ENCODE data around the gene HMX1.

HMX1 gene

GRCh38 chr4:8848507-8849265 lies 23.0 kb downstream of the HMX1 start:
- no peak for DNase-seq (ENCODE audit: low read depth)

DNA sequence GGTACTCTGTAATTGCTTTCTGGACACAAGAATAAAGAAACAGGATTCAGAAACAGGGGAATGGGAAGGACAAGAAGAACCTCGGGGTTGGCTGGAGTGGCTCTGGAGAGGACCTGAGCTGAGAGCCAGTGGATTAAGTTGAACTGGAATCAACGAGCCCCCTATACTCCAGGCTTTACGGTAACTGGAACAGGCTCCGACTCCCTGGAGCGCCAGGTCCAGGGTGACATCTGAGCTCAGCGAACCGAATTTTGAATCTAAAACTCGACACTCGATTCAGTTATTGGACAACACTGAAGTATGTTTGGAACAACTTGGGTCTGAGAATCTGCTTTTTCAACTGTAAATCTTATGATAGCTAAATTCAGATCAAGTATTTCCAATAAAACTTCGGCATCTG lies 23.9 kb downstream of the HMX1 start:
- DNase-seq (ENCODE audit: low read depth) = no peak
- no peak overlapping the region for H3K4me3 ChIP-seq (ENCODE audit: low read depth, low read length)

More at GRCh38 chr4:8848507-8849265, 23.0 kb downstream of the HMX1 start:
- H3K4me3 ChIP-seq (ENCODE audit: low read depth, low read length) = no peak overlapping the region

- no peak for DNase-seq (ENCODE audit: low read depth)
- no peak overlapping the region for H3K4me3 ChIP-seq (ENCODE audit: low read depth, low read length)
These were observed 24.3 kb downstream of the HMX1 start for GRCh38 chr4:8847331-8847730.

DNA sequence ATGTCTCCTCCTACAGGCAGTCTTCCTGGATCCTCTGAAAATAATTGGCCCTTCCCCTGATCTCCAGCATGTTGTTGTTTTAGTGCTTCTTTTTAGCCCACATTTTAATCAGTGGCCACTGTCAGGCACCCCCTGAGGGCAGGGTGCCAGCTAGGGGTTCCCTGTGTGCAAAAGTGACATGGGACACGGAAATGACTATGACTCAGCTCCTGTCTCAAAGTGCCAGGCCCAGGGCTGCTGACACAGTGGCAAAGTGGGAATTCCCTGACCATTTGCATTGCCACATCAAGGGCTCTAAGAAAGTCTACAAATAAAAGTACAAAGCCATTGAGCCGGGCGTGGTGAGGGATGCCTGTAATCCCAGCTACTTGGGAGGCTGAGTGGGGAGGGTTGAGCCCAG lies 24.8 kb downstream of the HMX1 start:
- no peak overlapping the region for H3K4me3 ChIP-seq (ENCODE audit: low read depth, low read length)
- DNase-seq (ENCODE audit: low read depth) = no peak

GRCh38 chr4:8846046-8846720 lies 25.5 kb downstream of the HMX1 start:
- DNase-seq (ENCODE audit: low read depth) = no peak
- no peak overlapping the region for H3K4me3 ChIP-seq (ENCODE audit: low read depth, low read length)

DNA sequence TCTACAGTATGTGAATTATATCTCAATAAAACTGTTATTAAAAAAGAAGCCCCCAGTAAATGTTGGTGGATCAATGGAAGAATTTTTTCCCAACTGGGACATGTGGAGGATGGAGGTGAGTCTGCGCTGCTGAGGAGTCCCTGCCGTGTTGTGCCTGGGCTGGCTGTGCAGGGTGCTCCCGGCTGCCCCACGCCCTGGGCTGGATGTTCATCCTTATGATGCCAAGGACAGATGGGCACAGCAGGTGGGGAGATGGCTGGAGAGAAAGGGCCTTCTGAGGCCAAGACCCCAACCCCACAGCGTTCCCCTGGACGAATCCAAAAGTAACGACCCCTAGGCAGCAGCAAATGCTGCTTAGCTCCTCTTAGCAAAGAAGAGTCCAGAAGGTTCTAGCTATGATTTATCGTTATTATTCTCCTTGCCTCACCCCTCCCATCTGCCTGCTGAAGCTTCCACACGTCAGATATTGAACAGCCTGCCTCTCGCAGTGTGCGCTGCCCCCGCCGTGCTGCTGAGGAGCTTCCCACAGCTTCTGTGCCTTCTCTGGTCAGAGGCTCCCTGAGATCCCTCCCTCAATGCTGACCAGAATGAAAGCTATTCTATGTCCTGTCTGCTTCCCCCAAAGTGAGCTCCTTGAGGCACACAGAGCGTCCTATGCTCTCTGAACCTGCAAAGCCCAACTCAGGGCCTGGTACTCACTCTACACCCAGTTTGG lies 26.5 kb downstream of the HMX1 start:
- no peak overlapping the region for H3K4me3 ChIP-seq (ENCODE audit: low read depth, low read length)
- DNase-seq (ENCODE audit: low read depth) = no peak

GRCh38 chr4:8843597-8843996 lies 28.0 kb downstream of the HMX1 start:
- no peak for DNase-seq (ENCODE audit: low read depth)

DNA sequence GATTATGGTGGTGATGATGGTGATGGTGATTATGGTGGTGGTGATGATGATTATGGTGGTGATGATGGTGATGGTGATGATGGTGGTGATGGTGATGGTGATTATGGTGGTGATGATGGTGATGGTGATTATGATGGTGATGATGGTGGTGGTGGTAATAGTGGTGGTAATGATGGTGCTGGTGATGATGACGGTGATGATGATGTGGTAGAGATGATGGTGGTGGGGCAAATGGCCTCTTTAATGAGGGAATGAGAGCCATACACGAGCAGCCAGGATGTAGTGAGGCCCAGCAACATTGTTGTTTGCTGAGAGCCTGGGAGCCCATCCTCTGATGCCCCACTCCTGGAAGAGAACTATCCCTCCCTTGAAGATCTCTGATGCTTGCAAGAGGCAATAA lies 29.0 kb downstream of the HMX1 start:
- DNase-seq (ENCODE audit: low read depth) = no peak
- H3K4me3 ChIP-seq (ENCODE audit: low read depth, low read length) = no peak overlapping the region

More at GRCh38 chr4:8843597-8843996, 28.0 kb downstream of the HMX1 start:
- H3K4me3 ChIP-seq (ENCODE audit: low read depth, low read length) = no peak overlapping the region

DNA sequence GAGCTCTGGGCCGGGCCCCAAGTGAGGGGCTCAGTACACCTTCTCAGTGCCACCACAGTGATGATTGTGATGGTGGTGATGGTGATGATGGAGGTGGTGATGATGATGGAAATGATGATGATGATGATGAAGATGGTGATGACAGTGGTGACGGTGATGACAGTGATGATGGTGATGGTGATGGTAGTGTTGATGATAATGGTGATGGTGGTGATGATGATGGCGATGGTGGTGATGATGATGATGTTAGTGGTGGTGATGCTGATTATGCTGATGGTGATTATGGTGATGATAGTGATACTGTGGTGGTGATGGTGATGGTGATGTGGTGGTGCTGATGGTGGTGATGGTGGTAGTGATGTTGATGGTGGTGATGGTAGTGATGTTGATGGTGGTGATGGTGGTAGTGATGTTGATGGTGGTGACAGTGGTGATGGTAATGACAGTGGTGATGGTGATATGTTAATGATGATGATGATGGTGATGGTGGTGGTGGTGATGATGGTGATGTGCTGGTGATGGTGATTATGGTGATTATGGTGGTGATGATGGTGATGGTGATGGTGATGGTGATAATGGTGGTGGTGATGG lies 29.9 kb downstream of the HMX1 start:
- DNase-seq (ENCODE audit: low read depth) = no peak
- no peak overlapping the region for H3K4me3 ChIP-seq (ENCODE audit: low read depth, low read length)

DNA sequence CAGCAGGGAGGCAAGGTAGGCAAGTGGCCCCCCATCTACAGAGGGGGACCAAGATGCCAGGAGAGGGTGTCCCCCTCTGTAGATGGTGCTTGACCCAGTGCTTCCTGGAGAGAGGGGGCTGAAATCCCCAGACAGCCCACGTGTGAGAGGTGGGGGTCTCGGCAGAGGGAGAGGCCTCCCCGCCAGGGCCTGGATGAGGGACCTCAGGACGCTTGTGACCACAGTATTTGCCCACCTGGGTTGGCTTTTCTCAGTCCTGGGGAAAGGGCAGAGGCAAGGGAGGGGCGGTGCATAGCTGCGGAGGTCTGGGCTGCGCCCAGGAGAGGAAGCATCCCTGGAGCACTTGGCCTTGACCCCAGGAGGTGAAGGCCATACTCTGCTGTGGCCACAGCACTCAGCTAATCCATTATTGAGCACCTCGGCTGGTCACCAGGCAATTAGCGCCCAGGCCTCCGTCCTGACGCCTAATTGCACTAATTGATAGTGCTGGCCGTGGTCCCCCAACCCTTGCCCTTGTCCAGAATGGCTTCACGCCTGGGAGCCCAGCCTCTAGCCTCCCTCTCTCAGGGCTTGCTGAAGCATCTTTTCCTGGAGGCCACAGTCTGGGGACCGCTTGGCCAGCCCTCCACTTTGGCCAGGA lies 30.7 kb downstream of the HMX1 start:
- no peak for DNase-seq (ENCODE audit: low read depth)
- H3K4me3 ChIP-seq (ENCODE audit: low read depth, low read length) = no peak overlapping the region

DNA sequence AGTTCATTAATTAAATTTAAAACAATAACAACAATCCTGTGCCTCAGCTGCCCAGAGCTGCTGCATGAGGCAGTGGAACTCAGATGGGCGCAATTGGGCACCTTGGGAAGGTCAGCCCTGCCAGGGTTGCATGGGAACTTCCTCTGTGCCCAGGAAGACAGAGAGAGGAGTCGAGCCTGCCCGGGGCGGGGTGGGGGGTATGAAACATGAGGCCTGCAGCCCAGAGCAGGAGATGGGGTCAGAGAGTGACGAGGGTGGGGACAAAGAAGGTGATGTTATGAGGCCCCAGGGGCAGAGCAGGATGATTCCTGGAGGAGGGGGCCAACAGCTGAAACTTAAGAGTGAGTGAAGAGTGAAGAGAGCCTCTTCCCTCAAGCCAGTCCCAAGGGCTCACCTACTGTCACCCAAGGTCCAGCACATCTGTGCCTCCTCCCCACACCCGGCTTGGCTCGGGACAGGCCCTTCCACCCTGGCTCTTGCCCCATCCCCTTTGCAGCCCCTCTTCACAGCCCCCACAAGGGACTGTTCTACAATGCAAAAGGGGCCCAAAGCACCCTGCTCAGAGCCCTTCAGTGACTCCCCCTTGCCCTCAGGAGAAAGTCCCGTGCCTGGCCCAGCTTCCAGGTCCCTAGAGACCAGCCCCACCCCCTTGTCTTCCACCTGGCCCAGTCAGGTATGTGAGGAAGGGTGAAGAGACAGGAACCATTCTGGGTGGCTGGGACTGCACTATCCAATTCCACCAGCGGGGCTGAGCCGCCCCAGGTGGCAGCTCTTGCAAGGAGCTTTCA lies 31.4 kb downstream of the HMX1 start:
- no peak for DNase-seq (ENCODE audit: low read depth)
- no peak overlapping the region for H3K4me3 ChIP-seq (ENCODE audit: low read depth, low read length)

GRCh38 chr4:8838961-8839431 lies 32.6 kb downstream of the HMX1 start:
- no peak for DNase-seq (ENCODE audit: low read depth)
- no peak overlapping the region for H3K4me3 ChIP-seq (ENCODE audit: low read depth, low read length)

DNA sequence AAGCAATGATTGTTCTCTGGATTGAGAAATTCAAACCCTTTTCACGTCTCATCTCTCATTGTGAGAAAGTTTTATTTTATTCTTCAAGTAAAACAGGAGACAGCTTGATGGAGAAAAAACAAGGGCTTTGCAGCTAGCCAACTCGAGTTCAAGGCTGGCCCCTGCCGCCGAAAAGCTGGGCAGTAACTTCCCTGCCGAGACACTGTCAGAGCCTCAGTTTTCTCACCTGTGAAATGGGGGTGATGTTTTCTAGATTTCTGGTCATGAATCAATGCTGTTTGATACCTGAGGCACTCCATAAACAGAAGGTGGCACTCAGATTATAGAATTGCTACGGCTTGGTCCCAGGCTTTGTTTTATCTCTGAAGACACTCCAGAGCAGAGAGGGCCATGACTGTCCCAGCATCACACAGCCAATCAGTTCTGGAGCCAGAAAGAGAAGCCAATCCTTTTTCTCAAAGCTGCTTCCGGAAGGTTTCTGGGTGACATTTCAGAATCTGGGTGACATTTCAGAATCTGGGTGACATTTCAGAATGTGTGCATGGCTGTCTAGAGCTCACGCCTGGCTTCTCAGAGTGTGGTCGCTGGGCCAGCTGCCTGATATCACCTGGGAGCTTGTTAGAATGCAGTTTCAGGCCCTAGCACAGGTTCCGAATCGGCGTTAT lies 33.2 kb downstream of the HMX1 start:
- no peak for DNase-seq (ENCODE audit: low read depth)
- no peak overlapping the region for H3K4me3 ChIP-seq (ENCODE audit: low read depth, low read length)

DNA sequence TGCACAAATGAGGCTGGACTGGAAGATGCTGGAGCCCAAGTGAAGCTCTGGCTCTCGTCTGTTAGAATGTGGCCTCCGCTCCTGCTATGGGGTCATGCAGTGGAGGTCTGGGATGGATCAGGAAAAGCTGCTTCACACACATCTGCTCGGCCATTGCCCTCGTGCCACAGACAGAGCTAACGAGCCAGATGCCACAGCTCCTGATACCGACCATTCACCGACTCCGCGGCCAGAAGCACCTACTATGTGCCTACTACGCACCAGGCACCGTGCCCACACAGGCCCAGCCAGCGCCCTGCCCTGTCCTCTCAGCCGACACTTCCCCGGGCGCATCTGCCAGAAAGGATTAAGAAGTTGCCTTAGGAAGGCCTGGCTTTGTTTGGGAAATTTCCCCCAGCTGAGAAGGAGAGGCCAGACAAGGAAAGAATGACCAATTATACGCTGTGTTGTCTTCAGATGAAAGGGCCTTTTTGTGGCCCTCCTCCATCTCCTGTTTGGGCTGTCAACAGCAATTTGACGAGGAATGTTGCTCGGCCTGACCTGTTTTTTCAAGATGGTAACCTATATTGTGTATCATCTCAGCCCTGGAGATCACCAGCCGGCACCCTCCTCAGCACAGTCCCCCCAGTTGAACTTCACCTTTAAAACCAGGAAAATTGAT lies 34.3 kb downstream of the HMX1 start:
- H3K4me3 ChIP-seq (ENCODE audit: low read depth, low read length) = no peak overlapping the region
- no peak for DNase-seq (ENCODE audit: low read depth)

- no peak for DNase-seq (ENCODE audit: low read depth)
- no peak overlapping the region for H3K4me3 ChIP-seq (ENCODE audit: low read depth, low read length)
These were observed 34.9 kb downstream of the HMX1 start for GRCh38 chr4:8836664-8837171.

DNA sequence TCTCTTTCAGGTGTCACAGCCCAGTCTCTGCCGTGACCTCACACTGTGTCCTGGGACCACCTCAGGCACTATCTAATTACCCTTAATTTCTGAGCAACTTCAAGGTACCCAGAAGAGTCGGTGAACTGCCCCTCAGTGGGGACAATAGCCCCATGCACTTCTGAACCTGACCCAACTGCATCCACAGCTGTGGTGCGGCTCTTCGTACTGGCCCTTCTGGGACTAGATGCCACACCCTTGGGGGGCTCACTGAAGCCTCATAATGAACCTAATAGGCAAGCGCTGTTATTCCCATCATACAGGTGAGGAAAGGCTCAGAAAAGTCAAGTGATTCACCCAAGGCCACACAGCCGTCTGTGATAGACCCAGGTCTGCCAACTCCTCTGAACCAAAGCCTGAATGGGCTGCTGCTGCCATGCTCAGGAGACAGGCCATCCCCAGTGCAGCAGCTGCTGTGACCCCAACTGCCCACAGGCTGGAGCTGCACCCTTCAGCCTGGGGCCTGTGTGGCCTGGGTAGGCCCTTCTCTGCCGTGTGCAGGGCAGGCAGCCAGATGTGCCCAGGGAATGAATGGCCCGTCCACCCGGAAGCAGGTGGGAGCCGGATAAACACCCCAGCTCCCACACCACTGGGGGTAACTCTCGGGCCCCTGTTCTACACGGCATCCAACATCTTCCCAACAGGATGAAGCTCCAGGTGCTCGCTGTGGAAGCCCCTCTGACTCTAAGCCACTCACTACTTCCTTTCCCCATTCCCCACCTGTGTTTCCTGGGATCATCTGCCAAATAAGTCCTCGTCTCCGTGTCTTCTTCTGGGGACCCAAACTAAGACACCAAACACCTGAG lies 35.9 kb downstream of the HMX1 start:
- DNase-seq (ENCODE audit: low read depth) = no peak
- H3K4me3 ChIP-seq (ENCODE audit: low read depth, low read length) = no peak overlapping the region

Measured in skeletal muscle cell (primary cell).